Adrenal gland (tissue), 5 donors: ENCODE results near the gene CPVL.

Experiments
- CTCF ChIP-seq, 6 experiments: fragments of 450-650 bp in 4 of 6; fragments of 200-600 bp in 2 of 6; sonication (generic) in 1 of 6; IDR thresholded peaks; 1 replicate in 5 of 6; 2 replicates in 1 of 6; pipeline versions ENCODE4 v1.5.1 to v1.8.0; 2016 to 2021; ENCODE audit warnings: antibody characterized with exemption in 6 of 6, mild to moderate bottlenecking in 2 of 6, moderate library complexity in 1 of 6
- POLR2A ChIP-seq, 2 donors: fragments of 450-650 bp; IDR thresholded peaks; one replicate each; pipeline ENCODE4 v1.6.1; 2017; ENCODE audit warnings: antibody characterized with exemption in 2 of 2, mild to moderate bottlenecking in 2 of 2, moderate library complexity in 1 of 2
- donor health status: DM: no; HTN: no; CAD: no.

GRCh38 chr7:28993371-28993770, 153.0 kb downstream of the CPVL start:
- TF ChIP-seq CTCF (IDR thresholded peaks at IDR 0.05) (no peak), POLR2A (IDR thresholded peaks at IDR 0.05) (no peak)
